T-helper 1 cell treated with Interleukin-12 subunit alpha and Interleukin-12 subunit beta and Interleukin-4 antibody, amounts not matched to agents 30 ng/mL and 1 ng/mL, for 36 hours (primary cell): ENCODE data around the gene TIMD4. TPM values are rescaled to one million over a fixed set of nuclear protein-coding genes. Genes with fewer than 3 reads are reported as not detected.

Source experiments
- intact Hi-C: fragments of 100-400 bp; cut with micrococcal nuclease; formaldehyde crosslinking; loops from one replicate; pipeline ENCODE4 v1.15.1; 2024
- total RNA-seq: library from RNA; stranded (reverse); gene quantifications from 2 replicates; pipeline ENCODE4 v1.2.3, GENCODE V29; 2022

Gene TIMD4
- total RNA-seq, 1 donor from 2014 or later, result 28.1 TPM

GRCh38 chr5:156922207-156922792, 40.7 kb downstream of the TIMD4 start:
- intact Hi-C loops, result loop anchor here (1.0 to 10.0 kb wide), 6 partner anchors 8 to 1977 kb away; partner anchors contain the start of gene MRPL22

GRCh38 chr5:156920861-156921431, 42.1 kb downstream of the TIMD4 start:
- intact Hi-C loops, result loop anchor here (1.0 to 10.0 kb wide), 14 partner anchors 8 to 1976 kb away; partner anchors contain the start of genes HAVCR2 and MRPL22

- intact Hi-C loops, result loop anchor here (1.0 to 10.0 kb wide), 14 partner anchors 9 to 1975 kb away; partner anchors contain the start of genes HAVCR2 and MRPL22
Measured at GRCh38 chr5:156920042-156920860, 42.8 kb downstream of the TIMD4 start.

- intact Hi-C loops, result no loop called here
Measured at GRCh38 chr5:156918311-156918845, 44.6 kb downstream of the TIMD4 start.

GRCh38 chr5:156914371-156914737, 48.7 kb downstream of the TIMD4 start:
- intact Hi-C loops, result loop anchor here (1.0 to 2.0 kb wide), 3 partner anchors 8 to 44 kb away; no protein-coding TSS in a partner anchor

GRCh38 chr5:156913719-156914370, 49.2 kb downstream of the TIMD4 start:
- intact Hi-C loops, result loop anchor here (1.0 to 2.0 kb wide), 4 partner anchors 8 to 43 kb away; no protein-coding TSS in a partner anchor

GRCh38 chr5:156913355-156913718, 49.7 kb downstream of the TIMD4 start:
- intact Hi-C loops, result loop anchor here (2.0 kb wide), 1 partner anchor 21 kb away; no protein-coding TSS in a partner anchor

- intact Hi-C loops, result loop anchor here (2.0 kb wide), 1 partner anchor 20 kb away; no protein-coding TSS in a partner anchor
Measured at GRCh38 chr5:156912869-156913268, 50.2 kb downstream of the TIMD4 start.

- intact Hi-C loops, result no loop called here
Measured at GRCh38 chr5:156909180-156909579, 53.8 kb downstream of the TIMD4 start.

GRCh38 chr5:156907667-156908066, 55.4 kb downstream of the TIMD4 start:
- intact Hi-C loops, result no loop called here

- intact Hi-C loops, result no loop called here
Measured at GRCh38 chr5:156906807-156907206, 56.2 kb downstream of the TIMD4 start.

GRCh38 chr5:156896546-156896945, 66.5 kb downstream of the TIMD4 start:
- intact Hi-C loops, result no loop called here

GRCh38 chr5:156893517-156893916, 69.5 kb downstream of the TIMD4 start:
- intact Hi-C loops, result loop anchor here (2.0 kb wide), 1 partner anchor 19 kb away; no protein-coding TSS in a partner anchor

- intact Hi-C loops, result loop anchor here (1.0 to 2.0 kb wide), 4 partner anchors 20 to 132 kb away; no protein-coding TSS in a partner anchor
Measured at GRCh38 chr5:156892864-156893263, 70.2 kb downstream of the TIMD4 start.

- intact Hi-C loops, result loop anchor here (1.0 to 2.0 kb wide), 4 partner anchors 21 to 133 kb away; no protein-coding TSS in a partner anchor
Measured at GRCh38 chr5:156892223-156892622, 70.8 kb downstream of the TIMD4 start.

- intact Hi-C loops, result loop anchor here (1.0 kb wide), 1 partner anchor 47 kb away; no protein-coding TSS in a partner anchor
Measured at GRCh38 chr5:156888520-156888919, 74.5 kb downstream of the TIMD4 start.

GRCh38 chr5:156883316-156883875, 79.6 kb downstream of the TIMD4 start:
- intact Hi-C loops, result no loop called here

GRCh38 chr5:156879665-156880285, 83.3 kb downstream of the TIMD4 start:
- intact Hi-C loops, result no loop called here

GRCh38 chr5:156871212-156871611, 91.8 kb downstream of the TIMD4 start:
- intact Hi-C loops, result loop anchor here (2.0 to 5.0 kb wide), 3 partner anchors 14 to 469 kb away; no protein-coding TSS in a partner anchor

GRCh38 chr5:156870498-156870839, 92.6 kb downstream of the TIMD4 start:
- intact Hi-C loops, result loop anchor here (2.0 to 5.0 kb wide), 3 partner anchors 14 to 468 kb away; no protein-coding TSS in a partner anchor
